Liver (tissue), 3 donors: ENCODE measurements around the gene HDAC9.

Experiments
- GABPA ChIP-seq, 2 donors: IDR thresholded peaks in 1 of 2; conservative IDR thresholded peaks in 1 of 2; 2 replicates each; pipeline ENCODE4 v1.6.1; 2016; ENCODE audit warnings: antibody characterized with exemption in 2 of 2, mild to moderate bottlenecking in 1 of 2, moderate library complexity in 1 of 2
- TF ChIP-seq, protein P1 (sequence below): IDR thresholded peaks from 2 replicates; pipeline ENCODE4 v1.6.1; 2016; ENCODE audit warnings: antibody characterized with exemption, mild to moderate bottlenecking
- TF ChIP-seq, protein P2 (sequence below): fragments of 150-350 bp; IDR thresholded peaks from 2 replicates; pipeline ENCODE4 v1.5.1; 2017; ENCODE audit warnings: improper control_type of control experiment, low read depth, low read length; ENCODE audit not compliant: missing input control
- donor health status: healthy.
- donor health status: healthy.

DNA sequence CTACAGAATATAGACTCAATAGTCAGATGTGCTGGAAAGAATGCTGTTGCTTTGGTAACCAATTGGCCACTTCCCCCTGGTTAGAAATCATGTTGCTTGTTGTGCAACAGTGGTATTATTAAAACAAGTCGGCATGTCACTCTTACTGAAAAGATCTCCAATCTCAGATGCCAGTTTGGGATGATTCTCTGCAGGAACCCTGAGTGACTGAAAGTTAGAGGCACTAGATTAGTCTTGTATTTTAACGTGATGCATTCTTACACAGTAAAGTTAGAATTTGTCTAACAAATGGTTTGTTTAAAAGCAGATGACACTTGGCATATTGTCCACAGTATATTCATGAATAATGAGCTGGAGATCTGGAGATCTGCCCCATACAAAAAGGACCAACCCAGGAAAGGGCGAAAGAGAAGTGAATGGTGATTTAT is 334.3 kb downstream of the HDAC9 start:
- no peak for TF ChIP-seq GABPA (IDR thresholded peaks at IDR 0.05 in 1 of 2, conservative IDR thresholded peaks at IDR 0.05 in 1 of 2)
- TF ChIP-seq, protein P1, sequence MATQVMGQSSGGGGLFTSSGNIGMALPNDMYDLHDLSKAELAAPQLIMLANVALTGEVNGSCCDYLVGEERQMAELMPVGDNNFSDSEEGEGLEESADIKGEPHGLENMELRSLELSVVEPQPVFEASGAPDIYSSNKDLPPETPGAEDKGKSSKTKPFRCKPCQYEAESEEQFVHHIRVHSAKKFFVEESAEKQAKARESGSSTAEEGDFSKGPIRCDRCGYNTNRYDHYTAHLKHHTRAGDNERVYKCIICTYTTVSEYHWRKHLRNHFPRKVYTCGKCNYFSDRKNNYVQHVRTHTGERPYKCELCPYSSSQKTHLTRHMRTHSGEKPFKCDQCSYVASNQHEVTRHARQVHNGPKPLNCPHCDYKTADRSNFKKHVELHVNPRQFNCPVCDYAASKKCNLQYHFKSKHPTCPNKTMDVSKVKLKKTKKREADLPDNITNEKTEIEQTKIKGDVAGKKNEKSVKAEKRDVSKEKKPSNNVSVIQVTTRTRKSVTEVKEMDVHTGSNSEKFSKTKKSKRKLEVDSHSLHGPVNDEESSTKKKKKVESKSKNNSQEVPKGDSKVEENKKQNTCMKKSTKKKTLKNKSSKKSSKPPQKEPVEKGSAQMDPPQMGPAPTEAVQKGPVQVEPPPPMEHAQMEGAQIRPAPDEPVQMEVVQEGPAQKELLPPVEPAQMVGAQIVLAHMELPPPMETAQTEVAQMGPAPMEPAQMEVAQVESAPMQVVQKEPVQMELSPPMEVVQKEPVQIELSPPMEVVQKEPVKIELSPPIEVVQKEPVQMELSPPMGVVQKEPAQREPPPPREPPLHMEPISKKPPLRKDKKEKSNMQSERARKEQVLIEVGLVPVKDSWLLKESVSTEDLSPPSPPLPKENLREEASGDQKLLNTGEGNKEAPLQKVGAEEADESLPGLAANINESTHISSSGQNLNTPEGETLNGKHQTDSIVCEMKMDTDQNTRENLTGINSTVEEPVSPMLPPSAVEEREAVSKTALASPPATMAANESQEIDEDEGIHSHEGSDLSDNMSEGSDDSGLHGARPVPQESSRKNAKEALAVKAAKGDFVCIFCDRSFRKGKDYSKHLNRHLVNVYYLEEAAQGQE, result no peak
- TF ChIP-seq, protein P2, sequence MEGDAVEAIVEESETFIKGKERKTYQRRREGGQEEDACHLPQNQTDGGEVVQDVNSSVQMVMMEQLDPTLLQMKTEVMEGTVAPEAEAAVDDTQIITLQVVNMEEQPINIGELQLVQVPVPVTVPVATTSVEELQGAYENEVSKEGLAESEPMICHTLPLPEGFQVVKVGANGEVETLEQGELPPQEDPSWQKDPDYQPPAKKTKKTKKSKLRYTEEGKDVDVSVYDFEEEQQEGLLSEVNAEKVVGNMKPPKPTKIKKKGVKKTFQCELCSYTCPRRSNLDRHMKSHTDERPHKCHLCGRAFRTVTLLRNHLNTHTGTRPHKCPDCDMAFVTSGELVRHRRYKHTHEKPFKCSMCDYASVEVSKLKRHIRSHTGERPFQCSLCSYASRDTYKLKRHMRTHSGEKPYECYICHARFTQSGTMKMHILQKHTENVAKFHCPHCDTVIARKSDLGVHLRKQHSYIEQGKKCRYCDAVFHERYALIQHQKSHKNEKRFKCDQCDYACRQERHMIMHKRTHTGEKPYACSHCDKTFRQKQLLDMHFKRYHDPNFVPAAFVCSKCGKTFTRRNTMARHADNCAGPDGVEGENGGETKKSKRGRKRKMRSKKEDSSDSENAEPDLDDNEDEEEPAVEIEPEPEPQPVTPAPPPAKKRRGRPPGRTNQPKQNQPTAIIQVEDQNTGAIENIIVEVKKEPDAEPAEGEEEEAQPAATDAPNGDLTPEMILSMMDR, result no peak
